HG02973 (cell line): ENCODE data around the gene TMEM250.

Experiments
- ATAC-seq: cut with Tn5 transposase; IDR thresholded peaks from one replicate; pipeline ENCODE4 v1.9.1; 2021; ENCODE audit warnings: moderate library complexity; ENCODE audit not compliant: unreplicated experiment

TMEM250 gene

DNA sequence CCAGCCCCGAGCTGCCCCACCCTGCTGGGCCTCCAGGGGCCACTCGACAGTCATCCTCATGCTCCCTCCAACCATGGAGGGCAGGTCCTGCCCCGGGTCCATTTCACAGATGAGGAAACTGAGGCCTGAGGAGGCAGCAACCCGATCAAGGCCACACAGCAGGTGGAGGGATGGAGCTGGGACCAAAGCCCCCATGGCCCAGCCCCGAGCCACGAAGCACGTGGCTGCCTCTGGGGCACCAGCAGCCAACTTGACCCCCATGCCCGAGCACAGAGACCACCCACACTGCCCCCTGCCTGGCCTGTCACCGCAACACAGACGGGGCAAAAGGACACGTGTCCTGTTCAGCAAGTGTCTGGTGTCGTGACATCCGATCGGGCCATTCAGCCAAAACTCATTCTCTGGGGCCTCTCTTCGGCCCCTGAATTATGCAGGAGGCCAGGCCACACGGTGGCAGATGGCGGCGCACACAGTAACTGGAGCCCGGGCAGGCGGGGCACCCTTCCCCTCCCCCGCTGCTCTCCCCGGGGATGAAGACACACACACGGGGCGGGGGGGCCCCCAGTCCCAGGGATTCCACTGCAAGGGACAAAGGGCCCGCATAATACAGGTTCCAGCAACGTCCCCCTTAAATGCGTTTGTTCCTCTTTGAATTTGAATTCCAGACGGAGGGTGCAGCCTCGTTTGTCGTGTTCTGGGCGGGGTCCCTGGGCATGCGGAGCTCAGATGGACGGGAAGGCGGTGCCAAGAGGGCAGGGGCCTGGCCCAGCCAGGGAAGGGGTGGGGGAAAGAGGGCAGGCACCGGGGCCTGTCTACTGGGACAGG lies 29.4 kb upstream of the TMEM250 start:
- no peak for ATAC-seq

DNA sequence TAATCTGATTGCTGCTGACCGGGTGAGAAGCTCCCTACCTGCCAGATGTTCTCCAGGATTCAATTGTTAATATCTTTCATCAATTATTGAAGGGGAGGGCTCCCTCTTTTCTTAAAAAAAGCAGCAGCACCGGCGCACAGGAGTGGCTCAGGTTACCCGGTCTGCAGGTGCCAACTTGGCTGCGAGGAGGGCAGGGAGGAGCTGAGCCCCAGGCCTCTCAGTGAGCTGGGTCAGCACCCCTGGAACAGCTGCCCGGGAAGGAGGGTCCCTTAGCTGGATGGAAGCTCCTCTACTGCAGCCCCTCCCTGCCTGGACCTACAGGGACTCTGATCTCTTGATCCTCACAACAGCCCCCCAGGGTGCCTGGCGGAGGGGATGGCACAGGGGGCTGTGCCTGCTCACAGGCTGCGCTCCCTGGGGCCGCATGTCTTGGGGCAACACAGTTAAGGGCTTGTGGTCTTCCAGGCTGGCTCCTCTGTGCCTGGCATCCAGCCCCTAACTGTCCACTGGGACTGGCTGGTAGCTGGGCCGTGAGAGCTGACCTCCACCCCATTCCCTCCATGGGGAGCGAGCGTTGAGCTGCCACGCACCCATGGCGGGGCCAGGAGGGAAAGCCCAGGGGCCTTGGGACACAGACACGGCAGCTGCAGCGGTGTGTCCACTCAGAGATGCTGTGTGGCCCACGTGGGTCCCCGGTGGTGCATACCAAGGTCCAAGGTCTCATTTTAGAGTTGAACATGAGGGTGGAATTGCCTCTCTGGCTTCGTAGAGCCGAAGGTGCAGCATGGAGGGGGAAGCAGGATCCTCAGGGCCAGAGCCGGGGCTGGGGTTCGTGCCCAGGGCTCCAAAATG lies 28.6 kb upstream of the TMEM250 start:
- no peak for ATAC-seq

DNA sequence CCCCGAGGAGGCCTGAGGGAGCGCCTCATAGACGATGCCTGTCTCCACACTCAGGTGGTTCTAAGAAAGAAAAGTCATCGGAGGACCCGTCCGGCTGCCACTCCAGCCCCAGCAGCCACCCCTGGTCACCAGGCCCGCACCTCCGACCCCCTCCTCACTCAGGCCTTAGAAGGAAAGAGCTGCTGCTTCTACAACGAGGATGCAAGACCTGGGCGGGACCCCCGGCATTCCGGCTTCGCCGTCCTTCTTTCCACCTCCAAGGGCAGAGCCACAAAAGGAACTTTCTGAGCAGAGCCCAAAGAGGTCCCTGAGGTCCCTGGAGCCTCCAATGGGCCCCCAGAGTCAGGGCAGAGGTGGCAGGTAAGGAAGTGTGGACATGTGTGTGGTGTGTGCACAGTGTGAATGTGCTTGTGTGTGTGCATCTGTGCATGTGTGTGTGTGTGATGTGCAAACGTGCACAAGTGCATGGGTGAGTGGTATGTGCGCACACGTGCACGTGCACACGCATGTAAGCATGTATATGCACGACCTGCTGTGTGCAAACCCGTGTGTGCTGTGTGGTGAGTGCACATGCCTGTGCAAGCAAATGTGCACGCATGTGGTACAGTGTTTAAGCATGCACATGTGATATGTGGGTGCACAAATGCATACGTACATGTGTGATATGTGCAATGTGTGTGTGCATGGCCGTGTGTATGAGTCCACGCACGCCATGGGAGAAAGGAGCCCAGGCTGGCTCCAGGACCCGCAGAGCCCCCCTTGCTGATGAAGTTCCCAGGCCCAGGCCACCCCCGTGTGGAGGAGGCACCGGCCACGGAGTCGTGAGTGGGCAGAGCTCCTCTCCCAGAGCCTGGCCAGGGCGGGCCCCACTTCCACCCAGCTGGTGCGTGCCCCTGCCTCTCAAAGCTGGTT lies 27.7 kb upstream of the TMEM250 start:
- ATAC-seq = no peak

DNA sequence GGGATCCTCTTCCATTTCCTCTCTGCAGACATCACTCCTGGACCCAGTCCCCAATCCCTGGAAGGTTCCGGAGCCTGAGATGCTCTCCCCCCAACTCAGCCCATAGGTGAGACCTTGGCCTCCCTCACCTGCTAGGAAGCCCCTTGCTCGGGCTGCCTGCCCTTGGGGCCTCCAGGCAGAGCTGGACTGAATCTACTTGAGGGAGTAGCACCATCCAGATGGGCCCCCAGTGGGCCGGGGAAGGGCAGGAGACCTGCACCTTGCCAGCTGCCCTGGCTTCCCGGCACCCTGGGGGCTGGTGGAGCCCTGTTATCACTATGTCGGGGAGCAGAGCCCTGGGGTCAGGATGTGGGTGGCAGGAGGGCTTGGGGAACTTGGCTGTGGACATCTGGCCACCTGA lies 26.9 kb upstream of the TMEM250 start:
- no peak for ATAC-seq

GRCh38 chr9:136144450-136144849 lies 25.8 kb upstream of the TMEM250 start:
- ATAC-seq = no peak

DNA sequence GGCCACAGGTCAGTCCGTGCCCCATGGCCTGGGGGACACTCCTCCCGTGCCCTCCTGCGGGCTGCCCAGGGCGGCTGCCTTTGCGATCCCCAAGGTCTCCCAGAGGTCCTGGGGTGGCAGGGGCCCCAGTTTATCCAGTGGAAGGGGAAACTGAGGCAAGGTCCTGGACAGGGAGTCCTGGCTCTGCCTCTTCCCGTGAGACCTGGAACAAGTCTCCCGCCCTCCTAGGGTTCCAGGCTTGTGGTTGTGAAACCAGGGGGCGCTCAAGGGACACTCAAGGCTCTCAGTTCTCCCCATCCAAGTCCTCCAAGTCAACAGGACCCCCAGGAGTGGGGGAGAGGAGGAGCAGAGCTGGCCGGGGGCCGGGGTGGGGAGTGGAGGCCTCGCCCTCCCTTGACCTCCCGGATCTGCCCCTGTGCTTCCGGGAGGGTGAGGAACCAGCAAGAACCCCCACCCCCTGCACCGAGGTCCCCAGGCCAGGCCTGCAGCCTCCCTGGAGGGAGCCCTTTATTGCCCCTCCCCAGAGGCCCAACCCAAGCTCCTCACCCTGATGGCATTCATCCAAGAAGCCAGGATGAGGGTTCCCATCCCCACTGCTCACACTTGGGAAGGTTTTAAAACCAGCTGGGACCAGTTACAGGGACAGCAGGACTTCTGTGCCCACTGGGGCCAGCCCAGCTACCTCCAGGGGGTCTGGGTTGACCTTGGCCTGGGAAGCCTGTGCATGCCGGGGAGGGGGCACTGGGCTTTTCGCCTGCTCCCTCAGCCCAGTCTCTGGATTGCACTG lies 24.7 kb upstream of the TMEM250 start:
- ATAC-seq = no peak

DNA sequence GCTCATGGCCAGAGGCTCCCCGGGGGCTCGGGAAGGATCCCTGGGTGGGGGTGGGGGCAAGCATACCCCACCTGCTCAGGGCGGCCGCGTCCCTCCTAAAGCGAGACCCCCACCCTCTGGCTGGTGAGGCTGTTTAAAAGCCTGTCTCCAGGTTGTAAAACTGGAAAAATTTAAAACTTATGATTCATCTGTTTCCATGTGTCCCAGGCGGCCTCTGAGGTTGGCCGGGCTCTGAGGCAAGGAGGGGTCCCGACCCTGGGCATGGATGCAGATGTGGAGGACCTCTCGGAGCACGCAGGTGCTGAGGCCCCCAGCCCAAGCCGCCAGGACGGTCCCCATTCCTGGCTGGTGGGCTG lies 24.2 kb upstream of the TMEM250 start:
- ATAC-seq = no peak

- ATAC-seq = no peak
These were observed 23.7 kb upstream of the TMEM250 start for GRCh38 chr9:136142414-136142796.

GRCh38 chr9:136141682-136142413 lies 23.2 kb upstream of the TMEM250 start:
- no peak for ATAC-seq

DNA sequence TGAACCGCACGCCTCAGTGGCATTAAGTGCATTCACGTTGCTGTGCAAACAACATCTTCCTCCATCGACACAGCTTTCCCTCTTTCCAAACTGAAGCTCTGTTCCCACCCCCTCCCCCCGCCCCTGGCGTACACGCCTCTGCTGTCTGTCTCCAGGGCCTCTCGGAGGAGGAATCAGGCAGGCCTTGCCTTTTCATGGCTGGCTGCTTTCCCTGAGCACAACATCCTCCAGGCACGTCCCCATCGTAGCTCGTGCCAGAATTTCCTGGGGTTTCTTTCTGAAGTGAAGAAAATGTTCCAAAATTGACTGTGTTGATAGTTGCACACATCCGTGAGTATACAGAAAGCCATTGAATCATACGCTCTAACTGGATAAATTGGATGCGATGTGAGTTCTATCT lies 22.3 kb upstream of the TMEM250 start:
- ATAC-seq = no peak

- ATAC-seq = no peak
These were observed 21.4 kb upstream of the TMEM250 start for GRCh38 chr9:136140046-136140445.

DNA sequence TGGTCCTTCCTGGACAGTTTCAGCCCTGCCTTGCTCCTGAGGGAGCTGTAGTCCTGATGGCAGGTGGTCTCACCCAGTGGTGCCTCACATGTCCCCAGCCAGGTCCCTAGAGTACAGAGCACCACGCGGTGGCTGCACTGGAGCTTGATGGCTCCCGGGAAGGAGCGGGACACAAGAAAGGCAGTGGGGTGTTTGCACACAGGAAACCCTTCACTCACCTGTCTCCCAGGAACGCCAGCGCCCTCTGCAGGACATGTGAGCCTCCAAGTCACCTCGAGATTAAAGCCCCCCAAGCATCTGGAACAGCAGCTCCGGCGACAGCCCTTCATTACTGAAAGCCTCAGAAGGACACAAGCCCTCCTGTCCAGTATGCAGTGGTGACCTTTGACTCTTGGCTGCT lies 19.9 kb upstream of the TMEM250 start:
- ATAC-seq = no peak

DNA sequence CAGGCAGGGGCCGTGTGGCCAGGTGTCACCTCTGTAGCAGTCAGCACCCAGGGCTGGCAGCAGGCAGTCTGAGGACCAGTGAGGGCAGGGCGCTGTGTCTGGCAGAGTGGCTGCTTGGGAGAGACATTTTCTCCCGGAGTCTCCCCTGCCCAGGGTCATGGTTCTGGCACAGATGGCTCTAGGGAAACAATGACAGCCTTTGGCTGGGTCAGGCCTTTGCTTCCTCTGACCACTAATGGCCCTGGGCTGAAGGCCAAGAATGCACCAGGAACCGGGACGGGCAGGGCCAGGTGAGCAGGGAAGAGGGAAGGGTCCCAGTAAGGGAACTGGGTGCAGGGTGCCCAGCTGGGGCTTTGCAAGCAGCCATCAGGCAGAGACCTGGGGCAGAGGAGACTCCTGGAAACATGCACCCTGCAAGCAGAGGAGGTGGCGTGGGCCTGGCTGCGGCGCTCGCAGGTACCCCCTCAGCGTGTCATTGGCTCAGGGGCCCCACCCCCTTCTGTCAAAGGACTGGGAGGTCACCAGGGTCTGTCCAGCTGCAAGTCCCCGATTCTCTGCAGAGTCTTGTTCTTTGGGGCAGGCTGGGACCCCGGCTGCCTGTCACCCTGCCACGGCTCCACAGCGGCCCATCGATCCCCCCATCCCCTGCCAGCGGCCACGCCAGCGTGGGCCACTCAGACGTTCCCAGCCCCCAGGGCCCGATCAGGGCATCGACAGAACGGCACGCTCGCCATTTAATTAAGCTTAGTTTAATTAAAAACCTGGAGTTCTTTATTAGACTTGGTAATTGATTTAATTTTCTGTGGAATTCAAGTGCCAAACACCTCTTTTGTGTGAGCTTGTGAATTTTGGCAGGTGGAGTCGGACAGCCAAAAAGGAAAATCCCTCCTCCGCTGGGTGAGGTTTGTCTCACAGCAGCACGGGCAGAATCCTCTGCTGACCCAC lies 18.9 kb upstream of the TMEM250 start:
- ATAC-seq = no peak

DNA sequence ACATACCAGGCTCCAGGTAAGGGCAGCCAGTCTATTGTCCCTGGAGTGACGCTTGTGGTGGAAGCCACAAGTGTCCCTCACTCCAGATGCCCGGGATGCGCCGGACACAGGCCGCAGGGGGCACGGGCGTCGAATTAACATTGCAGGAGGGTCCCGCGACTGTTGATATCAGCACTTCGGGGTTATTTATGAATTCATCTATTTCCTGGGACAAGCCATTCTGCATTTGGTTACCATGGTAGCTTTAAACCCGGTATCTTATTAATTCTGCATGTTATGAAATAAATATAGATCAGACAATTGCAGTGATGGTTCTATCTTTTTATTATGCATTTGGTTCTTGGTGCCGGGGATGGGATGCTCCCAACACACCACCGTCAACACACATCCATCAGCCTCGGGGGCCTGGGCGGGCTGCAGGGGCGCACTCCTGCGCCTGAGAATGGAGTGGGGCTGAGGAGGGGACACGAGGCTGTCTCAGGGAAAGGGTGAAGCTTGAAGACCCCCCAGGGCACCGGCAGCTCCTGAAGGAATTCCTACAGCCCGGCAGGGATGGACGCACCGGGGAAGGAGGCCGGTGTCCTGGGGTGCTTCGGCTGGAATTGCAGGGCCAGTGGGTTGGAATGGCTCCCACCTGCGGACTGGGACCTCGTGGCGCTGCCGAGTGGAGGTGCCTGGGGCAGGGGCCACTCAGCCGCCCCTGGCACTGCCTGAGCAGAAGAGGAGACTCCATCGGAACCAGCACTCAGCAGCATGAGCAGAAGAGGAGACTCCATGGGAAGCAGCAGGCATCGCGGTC lies 17.7 kb upstream of the TMEM250 start:
- no peak for ATAC-seq

DNA sequence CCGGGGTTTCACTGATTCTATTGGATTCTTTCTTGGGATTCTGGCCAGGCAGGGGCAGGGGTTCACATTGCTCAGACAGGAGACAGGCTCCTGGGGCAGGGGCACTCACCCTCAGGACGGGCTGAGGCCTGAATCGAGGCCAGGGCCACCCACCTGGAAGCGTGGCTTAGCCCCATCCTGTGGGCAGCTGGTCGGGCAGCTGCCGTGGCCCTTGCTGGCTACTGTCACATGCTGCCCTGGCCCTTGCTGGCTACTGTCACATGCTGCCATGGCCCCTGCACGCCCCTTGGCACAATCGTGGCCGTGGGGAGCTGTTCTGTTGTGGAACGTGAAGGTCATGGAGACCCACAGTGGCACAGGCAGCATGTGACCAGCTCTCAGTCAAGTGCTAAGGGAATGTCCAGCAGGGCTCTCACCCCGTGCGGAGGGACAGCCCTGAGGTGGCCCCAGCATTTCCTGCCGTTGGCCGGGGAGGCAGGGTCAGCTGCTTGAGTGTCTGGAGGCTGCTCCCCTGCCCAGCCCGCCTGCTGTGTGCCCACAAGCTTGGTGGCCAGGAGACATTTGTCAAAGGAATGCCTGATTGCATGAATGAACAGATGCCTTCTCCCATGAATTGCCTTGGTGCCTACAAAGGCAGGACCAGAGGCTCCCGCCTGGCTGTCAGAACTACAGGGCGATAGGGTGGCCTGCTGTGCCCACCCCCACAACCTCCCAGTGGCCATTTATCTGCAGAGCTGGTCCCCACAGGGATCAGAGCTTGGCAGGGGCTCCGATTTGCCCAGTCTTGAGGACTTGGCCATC lies 16.9 kb upstream of the TMEM250 start:
- no peak for ATAC-seq

DNA sequence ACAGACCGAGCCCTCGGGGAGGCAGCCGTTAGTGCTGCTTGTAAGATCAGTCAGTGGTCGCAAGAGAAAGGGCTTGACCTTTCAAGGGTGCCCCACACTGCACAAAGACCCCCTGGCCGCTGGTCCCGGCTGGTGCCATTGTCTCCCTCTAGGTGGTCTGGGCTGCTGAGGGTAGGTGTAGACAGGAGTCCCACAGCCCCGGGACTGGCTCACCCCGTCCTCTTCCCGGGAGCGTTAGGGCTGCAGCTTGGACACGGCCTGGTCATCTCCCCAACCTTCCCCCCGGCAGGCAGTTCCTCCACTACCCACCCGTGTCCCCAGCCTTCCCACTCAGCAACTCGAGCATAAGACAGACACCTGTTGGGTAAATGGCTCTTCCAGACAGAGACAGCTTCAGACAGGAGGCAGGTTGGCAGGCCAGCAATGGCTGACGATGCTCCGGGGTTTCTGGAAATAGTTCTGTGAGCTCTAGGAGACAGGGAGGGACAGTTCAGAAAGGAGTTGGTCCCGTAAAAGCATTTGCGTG lies 15.3 kb upstream of the TMEM250 start:
- no peak for ATAC-seq
